ENCODE data around the gene CARD10.
"Not testable (repeated sequence)": the region's sequence is repeated elsewhere in the genome, so short reads cannot be mapped to it uniquely, and the experiment has no call there.

Gene CARD10

GRCh38 chr22:37471727-37472417 is 47.3 kb downstream of the CARD10 start:
- no peak for DNase-seq (ENCODE audit: low read depth in 4 of 4, low spot score in 1 of 4)

GRCh38 chr22:37470087-37470445 is 49.1 kb downstream of the CARD10 start:
- no peak for DNase-seq (ENCODE audit: low read depth in 4 of 4, low spot score in 1 of 4)

GRCh38 chr22:37469416-37470086 is 49.7 kb downstream of the CARD10 start:
- no peak for DNase-seq (ENCODE audit: low read depth in 4 of 4, low spot score in 1 of 4)

GRCh38 chr22:37468201-37468695 is 51.0 kb downstream of the CARD10 start:
- DNase-seq (ENCODE audit: low read depth in 4 of 4, low spot score in 1 of 4): not testable (repeated sequence)

GRCh38 chr22:37467391-37467955 is 51.7 kb downstream of the CARD10 start:
- no peak for DNase-seq (ENCODE audit: low read depth in 4 of 4, low spot score in 1 of 4)

GRCh38 chr22:37464181-37464580 is 55.0 kb downstream of the CARD10 start:
- no peak for DNase-seq (ENCODE audit: low read depth in 4 of 4, low spot score in 1 of 4)

- DNase-seq (ENCODE audit: low read depth in 4 of 4, low spot score in 1 of 4): no peak
These were observed 56.2 kb downstream of the CARD10 start for GRCh38 chr22:37462983-37463382.

GRCh38 chr22:37462436-37462835 is 56.8 kb downstream of the CARD10 start:
- no peak for DNase-seq (ENCODE audit: low read depth in 4 of 4, low spot score in 1 of 4)

- no peak for DNase-seq (ENCODE audit: low read depth in 4 of 4, low spot score in 1 of 4)
These were observed 57.3 kb downstream of the CARD10 start for GRCh38 chr22:37461961-37462360.

- DNase-seq (ENCODE audit: low read depth in 4 of 4, low spot score in 1 of 4): no peak
These were observed 58.5 kb downstream of the CARD10 start for GRCh38 chr22:37460684-37461083.

- no peak for DNase-seq (ENCODE audit: low read depth in 4 of 4, low spot score in 1 of 4)
These were observed 60.0 kb downstream of the CARD10 start for GRCh38 chr22:37459206-37459605.

- peak; percentile 76 to 87 (median 80) for DNase-seq (ENCODE audit: low read depth in 4 of 4, low spot score in 1 of 4)
These were observed 61.9 kb downstream of the CARD10 start for GRCh38 chr22:37457093-37457893.

- DNase-seq (ENCODE audit: low read depth in 4 of 4, low spot score in 1 of 4): no peak
These were observed 62.9 kb downstream of the CARD10 start for GRCh38 chr22:37456346-37456745.

- DNase-seq (ENCODE audit: low read depth in 4 of 4, low spot score in 1 of 4): no peak
These were observed 63.3 kb downstream of the CARD10 start for GRCh38 chr22:37455896-37456295.

- DNase-seq (ENCODE audit: low read depth in 4 of 4, low spot score in 1 of 4): no peak
These were observed 64.1 kb downstream of the CARD10 start for GRCh38 chr22:37454857-37455686.

GRCh38 chr22:37453696-37454095 is 65.5 kb downstream of the CARD10 start:
- no peak for DNase-seq (ENCODE audit: low read depth in 4 of 4, low spot score in 1 of 4)

- DNase-seq (ENCODE audit: low read depth in 4 of 4, low spot score in 1 of 4): no peak
These were observed 68.0 kb downstream of the CARD10 start for GRCh38 chr22:37451218-37451617.

GRCh38 chr22:37449331-37450001 is 69.7 kb downstream of the CARD10 start:
- DNase-seq (ENCODE audit: low read depth in 4 of 4, low spot score in 1 of 4): no peak

- DNase-seq (ENCODE audit: low read depth in 4 of 4, low spot score in 1 of 4): no peak
These were observed 70.6 kb downstream of the CARD10 start for GRCh38 chr22:37448516-37449127.

GRCh38 chr22:37445501-37445900 is 73.7 kb downstream of the CARD10 start:
- DNase-seq (ENCODE audit: low read depth in 4 of 4, low spot score in 1 of 4): no peak
